ENCODE measurements around the gene STX1B.

Gene STX1B

GRCh38 chr16:31006589-31006988, 3.8 kb downstream of the STX1B start:
- Histone ChIP-seq H3K27ac (no peak overlapping the region), H3K4me3 (ENCODE audit: low read depth in 1 of 2, low read length in 1 of 2) (no peak overlapping the region), H3K27me3 (peaks cover 73% of the 10 kb centered on the region), H3K36me3 (no peaks in the 10 kb centered on the region), H3K4me1 (ENCODE audit: control insufficient read depth in 1 of 2, insufficient read depth in 1 of 2, low read depth in 1 of 2, low read length in 1 of 2) (no peaks in the 10 kb centered on the region), H3K9me3 (no peaks in the 10 kb centered on the region)
- TF ChIP-seq CTCF (IDR thresholded peaks at IDR 0.05): no peak

- Histone ChIP-seq H3K36me3 (no peaks in the 10 kb centered on the region), H3K9me3 (no peaks in the 10 kb centered on the region), H3K27ac (no peak overlapping the region), H3K27me3 (peaks cover 68% of the 10 kb centered on the region), H3K4me3 (ENCODE audit: low read depth in 1 of 2, low read length in 1 of 2) (no peak overlapping the region), H3K4me1 (ENCODE audit: control insufficient read depth in 1 of 2, insufficient read depth in 1 of 2, low read depth in 1 of 2, low read length in 1 of 2) (no peaks in the 10 kb centered on the region)
- TF ChIP-seq CTCF (IDR thresholded peaks at IDR 0.05): no peak
Measured at GRCh38 chr16:31006086-31006385, 4.4 kb downstream of the STX1B start.

GRCh38 chr16:31005350-31006085, 4.9 kb downstream of the STX1B start:
- Histone ChIP-seq H3K4me1 (ENCODE audit: control insufficient read depth in 1 of 2, insufficient read depth in 1 of 2, low read depth in 1 of 2, low read length in 1 of 2) (no peaks in the 10 kb centered on the region), H3K4me3 (ENCODE audit: low read depth in 1 of 2, low read length in 1 of 2) (no peak overlapping the region), H3K9me3 (no peaks in the 10 kb centered on the region), H3K27ac (no peak overlapping the region), H3K27me3 (peaks cover 63% of the 10 kb centered on the region), H3K36me3 (no peaks in the 10 kb centered on the region)
- no peak for TF ChIP-seq CTCF (IDR thresholded peaks at IDR 0.05)

GRCh38 chr16:31004658-31005057, 5.8 kb downstream of the STX1B start:
- H3K4me3 ChIP-seq (ENCODE audit: low read depth in 1 of 2, low read length in 1 of 2): no peak overlapping the region
- no peaks in the 10 kb centered on the region for H3K36me3 ChIP-seq
- peaks cover 54% of the 10 kb centered on the region for H3K27me3 ChIP-seq
- H3K9me3 ChIP-seq: no peaks in the 10 kb centered on the region
- no peaks in the 10 kb centered on the region for H3K4me1 ChIP-seq (ENCODE audit: control insufficient read depth in 1 of 2, insufficient read depth in 1 of 2, low read depth in 1 of 2, low read length in 1 of 2)
- no peak for TF ChIP-seq CTCF (IDR thresholded peaks at IDR 0.05)
- H3K27ac ChIP-seq: no peak overlapping the region

GRCh38 chr16:31003744-31004143, 6.7 kb downstream of the STX1B start:
- Histone ChIP-seq H3K4me3 (ENCODE audit: low read depth in 1 of 2, low read length in 1 of 2) (no peak overlapping the region), H3K36me3 (no peaks in the 10 kb centered on the region), H3K27me3 (peaks cover 49% of the 10 kb centered on the region), H3K4me1 (ENCODE audit: control insufficient read depth in 1 of 2, insufficient read depth in 1 of 2, low read depth in 1 of 2, low read length in 1 of 2) (no peaks in the 10 kb centered on the region), H3K27ac (no peak overlapping the region), H3K9me3 (no peaks in the 10 kb centered on the region)
- no peak for TF ChIP-seq CTCF (IDR thresholded peaks at IDR 0.05)
